ENCODE data around the gene GNB5.

The GNB5 gene

DNA sequence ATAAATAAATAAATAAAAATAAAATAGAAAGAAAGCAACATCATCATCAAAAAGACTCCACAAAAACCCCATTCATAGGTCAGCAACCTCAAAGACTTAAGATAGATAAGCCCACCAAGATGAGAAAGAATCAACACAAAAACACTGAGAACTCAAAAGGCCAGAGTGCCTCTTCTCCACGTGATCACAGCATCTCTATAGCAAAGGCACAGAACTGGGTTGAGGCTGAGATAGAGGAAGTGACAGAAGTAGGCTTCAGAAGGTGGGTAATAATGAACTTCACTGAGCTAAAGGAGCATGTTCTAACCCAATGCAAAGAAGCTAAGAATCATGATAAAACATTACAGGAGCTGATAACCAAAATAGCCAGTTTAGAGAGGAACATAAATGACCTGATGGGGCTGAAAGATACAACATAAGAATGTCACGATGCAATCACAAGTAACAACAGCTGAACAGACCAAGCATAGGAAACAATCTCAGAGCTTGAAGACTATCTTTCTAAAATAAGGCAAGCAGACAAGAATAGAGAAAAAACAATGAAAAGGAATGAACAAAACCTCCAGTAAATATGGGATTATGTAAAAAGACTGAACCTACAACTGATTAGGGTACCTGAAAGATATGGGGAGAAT is 26.4 kb downstream of the GNB5 start:
- DNase-seq: no peak

GRCh38 chr15:52163321-52164190 is 27.6 kb downstream of the GNB5 start:
- DNase-seq: no peak

GRCh38 chr15:52162876-52163275 is 28.3 kb downstream of the GNB5 start:
- no peak for DNase-seq

DNA sequence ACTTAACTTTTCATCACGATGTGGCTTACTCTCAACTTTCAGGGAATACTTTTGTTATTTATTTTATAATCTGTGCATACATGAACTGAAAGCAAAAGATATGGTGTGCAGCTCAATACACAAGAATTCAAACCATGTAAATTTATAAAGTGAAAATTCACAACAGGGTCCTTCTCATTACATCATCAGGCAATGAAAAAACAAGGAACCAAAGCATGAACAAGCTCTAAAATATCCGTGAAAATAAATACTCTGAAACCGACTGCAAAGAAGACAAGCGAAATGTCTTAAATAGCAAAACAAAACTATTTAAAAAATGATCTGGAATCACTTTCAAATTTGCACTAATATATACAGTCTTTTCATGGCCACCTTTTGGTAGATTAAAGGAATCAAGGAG is 28.9 kb downstream of the GNB5 start:
- no peak for DNase-seq

- no peak for DNase-seq
Observed at GRCh38 chr15:52161406-52161966, 29.7 kb downstream of the GNB5 start.

DNA sequence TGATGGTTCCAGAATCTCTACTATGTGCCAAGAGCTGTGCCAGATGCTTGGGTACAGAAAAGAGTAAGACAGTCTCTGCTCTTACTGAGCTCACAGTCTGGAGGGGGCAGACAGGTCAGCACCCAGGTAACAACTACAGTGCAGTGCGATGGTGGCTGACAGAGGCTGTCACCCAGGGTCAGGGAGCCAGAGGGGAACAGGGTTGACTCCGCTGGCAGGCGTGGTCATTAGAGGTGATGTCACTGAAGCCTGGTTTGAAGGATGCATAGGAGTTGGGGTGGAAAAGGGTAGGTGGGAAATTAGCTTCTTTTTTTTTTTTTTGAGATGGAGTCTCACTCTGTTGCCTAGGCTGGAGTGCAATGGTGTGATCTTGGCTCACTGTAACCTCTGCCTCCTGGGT is 31.5 kb downstream of the GNB5 start:
- no peak for DNase-seq

DNA sequence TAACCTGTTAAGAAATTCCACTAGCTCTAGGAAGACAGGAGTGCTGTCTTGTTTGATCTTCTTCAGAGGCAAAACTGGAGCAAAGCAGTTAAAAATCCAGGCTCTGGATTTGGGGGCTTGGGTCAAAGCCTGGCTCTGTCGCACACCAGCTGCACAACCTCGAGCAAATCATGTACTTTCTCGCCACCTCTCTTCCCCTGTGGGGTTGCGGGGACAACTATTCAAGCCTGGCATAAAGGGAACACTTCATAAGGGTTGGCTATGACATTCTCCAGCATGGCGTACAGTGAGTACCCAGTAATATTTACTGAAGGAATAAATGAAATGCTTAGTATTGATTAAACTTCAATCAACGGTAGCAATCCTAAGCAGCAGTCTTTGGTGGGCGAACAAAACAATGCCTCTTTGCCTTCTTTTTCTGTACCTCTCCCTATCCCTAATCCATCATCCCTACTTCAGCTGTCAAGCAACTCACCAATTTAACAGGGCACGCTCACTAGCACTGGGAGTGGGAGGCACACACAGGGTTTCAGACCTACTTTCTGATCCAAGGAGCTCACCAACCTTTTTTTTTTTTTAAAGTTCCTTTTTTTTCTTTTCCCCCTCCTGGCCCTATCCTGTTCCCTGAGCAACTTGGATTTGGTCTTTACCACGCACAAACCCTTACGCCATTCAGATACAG is 33.0 kb downstream of the GNB5 start:
- no peak for DNase-seq

- no peak for DNase-seq
Observed at GRCh38 chr15:52155878-52156277, 35.3 kb downstream of the GNB5 start.

DNA sequence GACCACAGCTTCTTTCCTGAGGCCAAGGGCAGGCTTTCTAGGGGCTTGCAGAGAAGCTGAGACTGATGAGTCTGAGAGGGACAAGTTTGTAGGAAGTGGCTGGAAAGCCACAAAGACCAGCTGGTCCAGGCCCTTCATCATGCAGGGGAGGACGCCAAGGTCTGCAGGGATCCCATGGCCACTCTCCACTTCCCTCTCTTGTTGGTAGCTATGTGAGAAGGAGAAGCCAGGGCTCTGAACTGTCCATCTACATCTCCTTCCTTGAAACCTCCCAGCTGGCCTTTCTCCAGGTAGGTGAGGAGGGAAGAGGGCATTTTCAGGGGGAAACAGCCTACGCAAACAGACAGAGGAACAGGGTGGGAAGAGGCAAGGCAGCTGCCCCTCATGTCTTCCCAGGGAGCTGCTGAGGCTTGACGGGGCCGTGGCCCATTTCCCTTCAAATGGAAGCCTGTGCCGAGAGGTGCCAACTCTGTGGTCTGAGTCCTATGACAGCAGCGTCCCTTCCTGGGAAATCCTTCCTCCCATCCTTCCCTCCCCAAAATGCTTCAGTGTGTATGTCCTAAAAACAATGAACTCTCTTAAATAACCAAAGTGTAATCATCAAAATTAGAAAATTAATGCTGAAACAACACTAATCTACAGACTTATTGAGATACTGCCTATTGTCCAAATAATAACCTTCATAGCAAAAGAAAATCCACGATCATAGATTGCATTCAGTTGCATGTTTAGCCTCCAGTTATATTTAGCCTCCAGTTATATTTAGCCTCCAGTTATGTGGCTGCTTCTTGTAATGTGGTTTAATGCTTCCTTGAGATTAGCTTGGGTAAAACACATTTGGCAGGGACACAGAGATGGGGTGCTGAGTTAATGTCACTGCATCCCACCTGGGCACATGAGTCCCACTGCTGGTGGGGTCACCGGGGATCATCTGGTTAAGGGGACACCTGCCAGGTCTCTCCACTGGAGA is 36.0 kb downstream of the GNB5 start:
- no peak for DNase-seq

- DNase-seq: no peak
Observed at GRCh38 chr15:52153900-52154895, 37.0 kb downstream of the GNB5 start.

DNA sequence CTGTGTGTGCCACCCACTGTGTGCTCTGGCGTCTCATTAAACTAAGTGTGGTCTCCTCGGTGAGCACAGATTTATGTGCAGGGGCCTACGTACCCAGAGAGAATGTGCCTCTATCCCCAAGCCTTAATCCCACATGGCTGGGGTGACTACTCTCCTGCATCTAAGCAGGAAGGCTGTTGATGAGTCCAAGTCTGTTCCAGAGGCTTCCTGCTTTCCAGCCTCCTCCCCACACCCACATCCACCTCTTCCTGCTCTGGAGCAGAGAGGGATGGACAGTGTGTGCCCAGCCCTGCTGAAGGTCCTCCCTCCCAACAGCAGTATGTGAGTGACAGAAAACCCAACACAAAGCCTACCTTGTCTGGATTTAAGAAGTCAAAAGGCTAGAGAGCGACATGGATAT is 39.8 kb downstream of the GNB5 start:
- DNase-seq: no peak

DNA sequence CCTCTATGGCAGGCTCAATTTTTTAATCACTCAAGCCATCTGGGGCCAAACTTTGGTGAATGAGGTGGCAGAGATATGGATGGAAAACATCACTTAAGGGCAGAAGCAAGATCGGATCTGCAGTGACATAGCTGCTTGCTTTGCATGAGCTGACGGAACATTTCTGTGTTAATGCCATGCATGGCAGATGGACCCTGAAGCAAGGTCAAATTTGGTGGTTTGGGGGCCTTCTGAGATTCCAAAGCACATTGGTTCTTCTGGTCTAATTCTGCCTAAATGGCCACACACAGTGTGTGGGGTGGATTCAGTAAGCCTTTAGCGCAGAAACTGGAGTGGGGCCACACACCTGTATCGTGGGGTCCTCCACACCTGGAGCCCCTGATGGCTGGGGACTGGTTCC is 40.3 kb downstream of the GNB5 start:
- no peak for DNase-seq

GRCh38 chr15:52150043-52150825 is 41.0 kb downstream of the GNB5 start:
- DNase-seq: no peak

DNA sequence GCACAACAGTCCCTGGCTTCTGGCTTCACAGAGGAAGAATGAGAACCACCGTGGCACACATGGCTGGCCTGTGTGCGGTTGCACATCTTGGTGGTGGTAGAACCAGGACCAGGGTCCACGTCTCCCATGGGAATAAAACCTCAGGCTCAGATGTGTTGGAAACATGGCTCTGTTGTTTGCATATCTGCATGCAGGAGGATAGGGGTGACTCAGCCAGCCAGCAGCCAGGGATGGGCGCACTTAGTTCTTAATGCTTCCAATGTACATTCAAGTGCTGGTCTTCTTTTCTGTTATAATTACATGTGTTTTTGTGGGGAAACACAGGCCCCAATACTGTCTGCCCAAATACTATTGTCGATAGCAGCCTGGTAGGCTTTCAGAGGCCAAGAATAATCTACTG is 42.8 kb downstream of the GNB5 start:
- no peak for DNase-seq

GRCh38 chr15:52146776-52147175 is 44.4 kb downstream of the GNB5 start:
- DNase-seq: no peak

DNA sequence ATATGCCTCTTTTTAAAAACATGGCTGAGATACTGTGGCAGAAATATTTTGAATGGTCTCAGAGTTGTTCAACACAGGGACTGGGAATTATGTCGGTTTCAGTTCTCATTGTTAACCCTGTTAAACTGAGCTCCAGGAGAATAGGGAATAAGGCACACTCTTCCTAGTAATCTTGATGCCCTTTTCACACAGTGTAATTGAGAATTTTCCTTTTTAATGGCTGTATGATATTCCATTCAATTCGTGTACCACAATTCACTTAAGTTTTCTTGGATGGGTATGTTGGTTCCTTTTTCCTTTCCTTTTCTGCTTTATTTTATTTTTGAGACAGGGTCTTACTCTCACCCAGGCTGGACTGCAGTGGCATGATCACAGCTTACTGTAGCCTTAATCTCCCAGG is 44.9 kb downstream of the GNB5 start:
- DNase-seq: no peak

DNA sequence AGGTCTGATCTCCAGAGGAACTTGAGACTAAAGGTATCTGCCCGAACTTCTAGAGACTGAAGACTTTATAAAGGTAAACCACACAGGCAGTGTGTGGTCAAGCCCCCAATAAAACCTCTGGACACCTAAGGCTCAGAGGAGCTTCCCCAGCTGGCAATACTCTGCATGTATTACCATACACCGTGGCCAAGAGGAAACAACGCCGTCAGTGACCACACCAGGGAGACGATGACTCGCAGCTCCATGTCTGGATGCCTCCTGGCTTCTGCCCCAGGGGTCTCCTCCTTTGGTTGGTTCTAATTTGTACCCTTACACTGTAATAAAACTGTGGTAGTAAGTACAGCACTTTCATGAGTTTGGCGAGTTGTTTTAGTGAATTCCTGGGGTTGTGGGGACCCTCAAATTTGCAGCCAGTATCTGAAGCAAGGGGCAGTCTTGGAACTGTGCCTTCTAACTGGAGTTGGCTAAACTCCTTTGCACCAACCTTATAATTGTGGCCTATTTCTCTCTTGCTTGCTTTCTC is 46.5 kb downstream of the GNB5 start:
- no peak for DNase-seq

GRCh38 chr15:52143873-52144272 is 47.3 kb downstream of the GNB5 start:
- no peak for DNase-seq

GRCh38 chr15:52140646-52141045 is 50.5 kb downstream of the GNB5 start:
- no peak for DNase-seq

All from hematopoietic multipotent progenitor cell treated with erythropoietin and hydrocortisone succinate and interleukin-3 and kit ligand, for 8 days (in vitro differentiated cells).